Measurements from ENCODE around the gene IFNG.

GRCh38 chr12:68178774-68179439, 19.4 kb upstream of the IFNG start:
- TF ChIP-seq MYC (IDR thresholded peaks at IDR 0.05; ENCODE audit: insufficient read depth, insufficient read length, insufficient replicate concordance, low read length, severe bottlenecking): no peak
- no peak for TF ChIP-seq POLR2A (IDR thresholded peaks at IDR 0.05; ENCODE audit: low read depth, low read length)
- TF ChIP-seq, protein P1, sequence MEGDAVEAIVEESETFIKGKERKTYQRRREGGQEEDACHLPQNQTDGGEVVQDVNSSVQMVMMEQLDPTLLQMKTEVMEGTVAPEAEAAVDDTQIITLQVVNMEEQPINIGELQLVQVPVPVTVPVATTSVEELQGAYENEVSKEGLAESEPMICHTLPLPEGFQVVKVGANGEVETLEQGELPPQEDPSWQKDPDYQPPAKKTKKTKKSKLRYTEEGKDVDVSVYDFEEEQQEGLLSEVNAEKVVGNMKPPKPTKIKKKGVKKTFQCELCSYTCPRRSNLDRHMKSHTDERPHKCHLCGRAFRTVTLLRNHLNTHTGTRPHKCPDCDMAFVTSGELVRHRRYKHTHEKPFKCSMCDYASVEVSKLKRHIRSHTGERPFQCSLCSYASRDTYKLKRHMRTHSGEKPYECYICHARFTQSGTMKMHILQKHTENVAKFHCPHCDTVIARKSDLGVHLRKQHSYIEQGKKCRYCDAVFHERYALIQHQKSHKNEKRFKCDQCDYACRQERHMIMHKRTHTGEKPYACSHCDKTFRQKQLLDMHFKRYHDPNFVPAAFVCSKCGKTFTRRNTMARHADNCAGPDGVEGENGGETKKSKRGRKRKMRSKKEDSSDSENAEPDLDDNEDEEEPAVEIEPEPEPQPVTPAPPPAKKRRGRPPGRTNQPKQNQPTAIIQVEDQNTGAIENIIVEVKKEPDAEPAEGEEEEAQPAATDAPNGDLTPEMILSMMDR (IDR thresholded peaks at IDR 0.05 in 2 of 3, conservative IDR thresholded peaks at IDR 0.05 in 1 of 3; ENCODE audit: control insufficient read depth in 2 of 3, extremely low read depth in 1 of 3, insufficient read depth in 1 of 3, low read depth in 3 of 3, low read length in 3 of 3): no peak
- no peak for TF ChIP-seq CBX3 (IDR thresholded peaks at IDR 0.05; ENCODE audit: borderline replicate concordance, low read depth)
- no peak for TF ChIP-seq FOS (IDR thresholded peaks at IDR 0.05; ENCODE audit: borderline replicate concordance, extremely low read depth, insufficient read length)
- TF ChIP-seq ZZZ3 (IDR thresholded peaks at IDR 0.05; ENCODE audit: control insufficient read depth, insufficient read length, low read depth): no peak
- no peak for TF ChIP-seq SP1 (IDR thresholded peaks at IDR 0.05; ENCODE audit: low read depth, low read length)
- TF ChIP-seq, protein P2, sequence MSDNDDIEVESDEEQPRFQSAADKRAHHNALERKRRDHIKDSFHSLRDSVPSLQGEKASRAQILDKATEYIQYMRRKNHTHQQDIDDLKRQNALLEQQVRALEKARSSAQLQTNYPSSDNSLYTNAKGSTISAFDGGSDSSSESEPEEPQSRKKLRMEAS (IDR thresholded peaks at IDR 0.05; ENCODE audit: low read depth, low read length): no peak
- TF ChIP-seq RELB (IDR thresholded peaks at IDR 0.05; ENCODE audit: low read depth): no peak
- TF ChIP-seq POLR2AphosphoS5 (IDR thresholded peaks at IDR 0.05; ENCODE audit: low read length): no peak
- TF ChIP-seq CHD2 (IDR thresholded peaks at IDR 0.05; ENCODE audit: borderline replicate concordance, low read depth, low read length): no peak
